Peyer's patch (tissue), 4 donors: ENCODE results near the gene ZNF407. TPM values are rescaled to one million over a fixed set of nuclear protein-coding genes. Genes with fewer than 3 reads are reported as not detected.

Source experiments
- DNase-seq, 3 donors: peaks; one replicate each; pipeline ENCODE4 v3.0.0-alpha.2; 2017 to 2019
- H3K27ac ChIP-seq, 4 donors: fragments of 200-600 bp; sonication (generic); one replicate each; pipeline ENCODE4 v1.5.1; 2016 to 2019
- H3K27me3 ChIP-seq, 2 donors: fragments of 200-600 bp; sonication (generic); one replicate each; pipeline ENCODE4 v1.5.1; 2019
- H3K36me3 ChIP-seq, 3 donors: fragments of 200-600 bp; sonication (generic); one replicate each; pipeline ENCODE4 v1.5.1; 2016 to 2019
- H3K4me1 ChIP-seq, 4 donors: fragments of 200-600 bp; sonication (generic); one replicate each; pipeline ENCODE4 v1.5.1; 2016 to 2019
- H3K4me3 ChIP-seq, 4 donors: fragments of 200-600 bp; sonication (generic); 1 replicate in 3 of 4; 2 replicates in 1 of 4; pipeline ENCODE4 v1.5.1; 2016 to 2019; ENCODE audit warnings: mild to moderate bottlenecking in 1 of 4
- H3K9me3 ChIP-seq, 4 donors: fragments of 200-600 bp; sonication (generic); one replicate each; pipeline ENCODE4 v1.5.1; 2016 to 2019; ENCODE audit warnings: mild to moderate bottlenecking in 1 of 4
- CTCF ChIP-seq, 6 experiments: fragments of 450-650 bp in 4 of 6; fragments of 200-600 bp in 2 of 6; sonication (generic) in 1 of 6; IDR thresholded peaks; one replicate each; pipeline ENCODE4 v1.5.1; 2017 to 2019; ENCODE audit warnings: antibody characterized with exemption in 6 of 6, mild to moderate bottlenecking in 3 of 6, moderate library complexity in 1 of 6
- POLR2A ChIP-seq, 2 donors: fragments of 450-650 bp; IDR thresholded peaks; one replicate each; pipeline ENCODE4 v1.5.1; 2017; ENCODE audit warnings: antibody characterized with exemption in 2 of 2, mild to moderate bottlenecking in 2 of 2, moderate library complexity in 2 of 2
- total RNA-seq, 4 donors: library from RNA; depleted of rRNA; stranded (reverse); fragments of >200 nt; gene quantifications; one replicate each; pipeline ENCODE4 v1.1.0, GENCODE V29; 2016

ZNF407 gene
- total RNA-seq, 4 donors from 2014 or later, result 24.0 to 54.5 (median 32.3) TPM

- H3K27ac ChIP-seq, result no peak overlapping the region
- TF ChIP-seq CTCF (IDR thresholded peaks at IDR 0.05), result no peak
- no peak for TF ChIP-seq POLR2A (IDR thresholded peaks at IDR 0.05)
- no peak for DNase-seq
These were observed 459.7 kb downstream of the ZNF407 start for GRCh38 chr18:75057169-75057960.

DNA sequence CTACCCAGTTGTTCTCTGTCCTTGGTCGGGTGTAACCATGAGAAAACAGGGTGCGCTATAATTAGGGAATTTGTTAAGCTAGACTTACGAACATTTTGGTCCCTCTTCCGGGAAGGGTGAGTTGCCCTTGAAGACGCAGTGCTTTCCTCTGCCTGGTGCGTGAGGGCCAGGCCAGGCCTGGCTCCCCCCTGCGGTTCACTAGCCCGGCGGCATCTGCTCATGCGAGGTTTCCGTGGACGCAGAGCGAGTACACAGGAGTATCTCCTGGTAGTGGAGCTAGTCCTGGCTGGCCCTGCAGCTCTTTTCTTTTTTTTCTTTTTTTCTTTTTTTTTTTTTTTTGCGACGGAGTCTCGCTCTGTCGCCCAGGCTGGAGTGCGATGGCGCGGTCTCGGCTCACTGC is 462.5 kb downstream of the ZNF407 start:
- peaks cover 0 to 18% (median 0%) of the 10 kb centered on the region in 3 donors for H3K36me3 ChIP-seq
- H3K27ac ChIP-seq, result no peak overlapping the region
- no peak overlapping the region for H3K4me3 ChIP-seq
- no peak for DNase-seq
- no peak for TF ChIP-seq POLR2A (IDR thresholded peaks at IDR 0.05)
- no peaks in the 10 kb centered on the region for H3K27me3 ChIP-seq
- H3K4me1 ChIP-seq, result no peaks in the 10 kb centered on the region
- no peaks in the 10 kb centered on the region for H3K9me3 ChIP-seq

More at GRCh38 chr18:75057169-75057960, 459.7 kb downstream of the ZNF407 start:
- Histone ChIP-seq H3K4me1 (no peaks in the 10 kb centered on the region), H3K4me3 (no peak overlapping the region), H3K27me3 (no peaks in the 10 kb centered on the region), H3K36me3 (no peaks in the 10 kb centered on the region), H3K9me3 (no peaks in the 10 kb centered on the region)

- DNase-seq, result no peak
- Histone ChIP-seq H3K9me3 (no peaks in the 10 kb centered on the region), H3K4me3 (no peak overlapping the region), H3K27me3 (no peaks in the 10 kb centered on the region), H3K36me3 (peaks cover 0 to 18% (median 0%) of the 10 kb centered on the region in 3 donors), H3K27ac (no peak overlapping the region), H3K4me1 (no peaks in the 10 kb centered on the region)
- no peak for TF ChIP-seq CTCF (IDR thresholded peaks at IDR 0.05)
- no peak for TF ChIP-seq POLR2A (IDR thresholded peaks at IDR 0.05)
These were observed 464.7 kb downstream of the ZNF407 start for GRCh38 chr18:75062297-75062886.

GRCh38 chr18:75063196-75063595 is 465.5 kb downstream of the ZNF407 start:
- Histone ChIP-seq H3K4me3 (no peak overlapping the region), H3K9me3 (no peaks in the 10 kb centered on the region), H3K27ac (no peak overlapping the region), H3K4me1 (no peaks in the 10 kb centered on the region), H3K27me3 (no peaks in the 10 kb centered on the region), H3K36me3 (peaks cover 0 to 18% (median 0%) of the 10 kb centered on the region in 3 donors)
- TF ChIP-seq CTCF (IDR thresholded peaks at IDR 0.05) (no peak), POLR2A (IDR thresholded peaks at IDR 0.05) (no peak)
- no peak for DNase-seq

- DNase-seq, result no peak
- Histone ChIP-seq H3K4me1 (no peaks in the 10 kb centered on the region), H3K4me3 (no peak overlapping the region), H3K27ac (no peak overlapping the region), H3K27me3 (no peaks in the 10 kb centered on the region), H3K36me3 (peaks cover 0 to 18% (median 0%) of the 10 kb centered on the region in 3 donors), H3K9me3 (no peaks in the 10 kb centered on the region)
- TF ChIP-seq CTCF (IDR thresholded peaks at IDR 0.05), result no peak
- TF ChIP-seq POLR2A (IDR thresholded peaks at IDR 0.05), result no peak
These were observed 466.2 kb downstream of the ZNF407 start for GRCh38 chr18:75063615-75064512.
